CD4-positive, alpha-beta T cell treated with Interleukin-1 beta for 1 hour (primary cell): Measurements from ENCODE around the gene GPR35.

Experiments used
- DNase-seq, 2 donors: peaks; one replicate each; pipeline ENCODE4 v3.0.0-alpha.2; 2020 to 2022

The GPR35 gene

GRCh38 chr2:240624011-240624949 lies 1.0 kb upstream of the GPR35 start:
- DNase-seq: peak in 1 of 2 donors; percentile 26

GRCh38 chr2:240626531-240627300 lies 1.4 kb downstream of the GPR35 start:
- DNase-seq: peak; percentile 27 to 65

- DNase-seq: no peak
Measured at GRCh38 chr2:240627736-240628506, 2.6 kb downstream of the GPR35 start.

- DNase-seq: no peak
Measured at GRCh38 chr2:240628507-240628807, 3.2 kb downstream of the GPR35 start.

GRCh38 chr2:240628808-240629618 lies 3.7 kb downstream of the GPR35 start:
- no peak for DNase-seq

GRCh38 chr2:240629619-240629967 lies 4.3 kb downstream of the GPR35 start:
- DNase-seq: no peak

GRCh38 chr2:240629968-240630770 lies 4.9 kb downstream of the GPR35 start:
- DNase-seq: no peak

GRCh38 chr2:240630771-240631547 lies 5.7 kb downstream of the GPR35 start:
- DNase-seq: no peak

GRCh38 chr2:240631548-240632305 lies 6.4 kb downstream of the GPR35 start:
- no peak for DNase-seq

GRCh38 chr2:240632306-240632721 lies 7.0 kb downstream of the GPR35 start:
- no peak for DNase-seq

GRCh38 chr2:240635121-240635997 lies 10.1 kb downstream of the GPR35 start:
- no peak for DNase-seq

GRCh38 chr2:240635998-240636547 lies 10.8 kb downstream of the GPR35 start:
- DNase-seq: no peak

GRCh38 chr2:240636563-240637115 lies 11.4 kb downstream of the GPR35 start:
- DNase-seq: no peak

GRCh38 chr2:240637116-240637900 lies 12.0 kb downstream of the GPR35 start:
- DNase-seq: no peak

GRCh38 chr2:240637901-240638345 lies 12.6 kb downstream of the GPR35 start:
- no peak for DNase-seq

GRCh38 chr2:240638512-240639160 lies 13.4 kb downstream of the GPR35 start:
- DNase-seq: no peak

GRCh38 chr2:240639566-240639965 lies 14.3 kb downstream of the GPR35 start:
- DNase-seq: no peak
